Activated CD4-positive, CD25-positive, alpha-beta regulatory T cell (primary cell): ENCODE measurements around the gene CDH24.
"Not testable (repeated sequence)": the region's sequence is repeated elsewhere in the genome, so short reads cannot be mapped to it uniquely, and the experiment has no call there.

Source experiments
- DNase-seq, 4 experiments: peaks; one replicate each; lab custom pipeline; 2025; lab: John Stamatoyannopoulos, UW

Gene CDH24

GRCh38 chr14:23018107-23018506 is 39.2 kb downstream of the CDH24 start:
- DNase-seq = no peak

GRCh38 chr14:23017091-23017490 is 40.2 kb downstream of the CDH24 start:
- no peak for DNase-seq

GRCh38 chr14:23015618-23016017 is 41.7 kb downstream of the CDH24 start:
- no peak for DNase-seq

- DNase-seq = not testable (repeated sequence)
Observed at GRCh38 chr14:23013749-23014054, 43.6 kb downstream of the CDH24 start.

- DNase-seq = no peak
Observed at GRCh38 chr14:23013054-23013748, 44.1 kb downstream of the CDH24 start.

- DNase-seq = peak; percentile 56 to 76 (median 60)
Observed at GRCh38 chr14:23009939-23010726, 47.2 kb downstream of the CDH24 start, which contains the start of gene C14orf93. TSS of gene C14orf93 (minus strand) at chr14:23010143. CDS start at chr14:22999023, 11,120 bp downstream.

GRCh38 chr14:23009483-23009938 is 47.8 kb downstream of the CDH24 start:
- DNase-seq = no peak

- DNase-seq = no peak
Observed at GRCh38 chr14:23008831-23009230, 48.5 kb downstream of the CDH24 start.

GRCh38 chr14:23006544-23007419 is 50.5 kb downstream of the CDH24 start:
- DNase-seq = peak; percentile 84 to 95 (median 92)

GRCh38 chr14:23006188-23006534 is 51.2 kb downstream of the CDH24 start:
- DNase-seq = no peak

- DNase-seq = no peak
Observed at GRCh38 chr14:23005451-23006187, 51.7 kb downstream of the CDH24 start.

- DNase-seq = not testable (repeated sequence)
Observed at GRCh38 chr14:23004274-23004673, 53.0 kb downstream of the CDH24 start.

- no peak for DNase-seq
Observed at GRCh38 chr14:23002592-23002991, 54.7 kb downstream of the CDH24 start.

- no peak for DNase-seq
Observed at GRCh38 chr14:23000860-23001259, 56.5 kb downstream of the CDH24 start.

GRCh38 chr14:22998329-22999012 is 58.8 kb downstream of the CDH24 start:
- no peak for DNase-seq

GRCh38 chr14:22997676-22998323 is 59.5 kb downstream of the CDH24 start:
- DNase-seq = no peak
